Measurements from ENCODE around the gene RPS18. TPM values are rescaled to one million over a fixed set of nuclear protein-coding genes. Genes with fewer than 3 reads are reported as not detected.

Gene RPS18
- total and polyA plus RNA-seq, 2 of the 13 experiments (the other 11 are each of a cell fraction or from before 2014, with no cell fraction given) = 3,896 to 5,806 TPM

GRCh38 chr6:33247977-33248642 is 23.8 kb upstream of the RPS18 start (continued):
- TF ChIP-seq DZIP1 (CRISPR knock-in tag; IDR thresholded peaks at IDR 0.05) (no peak), PLRG1 (conservative IDR thresholded peaks at IDR 0.05) (no peak), NR0B2 (CRISPR knock-in tag; IDR thresholded peaks at IDR 0.05) (no peak), ZNF614 (CRISPR knock-in tag; IDR thresholded peaks at IDR 0.05; ENCODE audit: borderline replicate concordance) (peak; percentile 56; the same call in 1 of the 2 replicates), ATF7-NPFF (CRISPR knock-in tag; IDR thresholded peaks at IDR 0.05; ENCODE audit: low read depth) (no peak), TAF15 (IDR thresholded peaks at IDR 0.05; ENCODE audit: low read depth, low read length, poor library complexity, severe bottlenecking) (no peak), ZBTB21 (CRISPR knock-in tag; IDR thresholded peaks at IDR 0.05) (no peak), HHEX (CRISPR knock-in tag; IDR thresholded peaks at IDR 0.05) (no peak), ZNF24 (IDR thresholded peaks at IDR 0.05) (no peak), TIGD3 (CRISPR knock-in tag; IDR thresholded peaks at IDR 0.05; ENCODE audit: borderline replicate concordance) (no peak), PHF21A (CRISPR knock-in tag; IDR thresholded peaks at IDR 0.05) (no peak), POLR2A (IDR thresholded peaks at IDR 0.05; ENCODE audit: insufficient read depth in 1 of 2, low read depth in 2 of 2, low read length in 2 of 2) (peak in 1 of 2 experiments; percentile 34; a peak in 1 of 4 replicates), ZNF441 (CRISPR knock-in tag; IDR thresholded peaks at IDR 0.05; ENCODE audit: borderline replicate concordance) (0 out of 2 replicates have a peak, but pooled peaks have one; percentile 32), ZNF598 (CRISPR knock-in tag; IDR thresholded peaks at IDR 0.05; ENCODE audit: borderline replicate concordance) (0 out of 2 replicates have a peak, but pooled peaks have one; percentile 60), CAMTA2 (CRISPR knock-in tag; IDR thresholded peaks at IDR 0.05; ENCODE audit: borderline replicate concordance) (no peak), ZNF772 (CRISPR knock-in tag; IDR thresholded peaks at IDR 0.05) (no peak), ZNF775 (CRISPR knock-in tag; IDR thresholded peaks at IDR 0.05; ENCODE audit: borderline replicate concordance) (no peak), SSRP1 (CRISPR knock-in tag; IDR thresholded peaks at IDR 0.05) (no peak), ZNF18 (CRISPR knock-in tag; IDR thresholded peaks at IDR 0.05; ENCODE audit: insufficient replicate concordance) (no peak), ZNF639 (CRISPR knock-in tag; conservative IDR thresholded peaks at IDR 0.05) (no peak), BATF2 (CRISPR knock-in tag; IDR thresholded peaks at IDR 0.05) (no peak), RBM39 (IDR thresholded peaks at IDR 0.05; ENCODE audit: low read depth, low read length, poor library complexity, severe bottlenecking) (no peak)

Data from HepG2 (cell line).